ENCODE results near the gene RLF.

DNA sequence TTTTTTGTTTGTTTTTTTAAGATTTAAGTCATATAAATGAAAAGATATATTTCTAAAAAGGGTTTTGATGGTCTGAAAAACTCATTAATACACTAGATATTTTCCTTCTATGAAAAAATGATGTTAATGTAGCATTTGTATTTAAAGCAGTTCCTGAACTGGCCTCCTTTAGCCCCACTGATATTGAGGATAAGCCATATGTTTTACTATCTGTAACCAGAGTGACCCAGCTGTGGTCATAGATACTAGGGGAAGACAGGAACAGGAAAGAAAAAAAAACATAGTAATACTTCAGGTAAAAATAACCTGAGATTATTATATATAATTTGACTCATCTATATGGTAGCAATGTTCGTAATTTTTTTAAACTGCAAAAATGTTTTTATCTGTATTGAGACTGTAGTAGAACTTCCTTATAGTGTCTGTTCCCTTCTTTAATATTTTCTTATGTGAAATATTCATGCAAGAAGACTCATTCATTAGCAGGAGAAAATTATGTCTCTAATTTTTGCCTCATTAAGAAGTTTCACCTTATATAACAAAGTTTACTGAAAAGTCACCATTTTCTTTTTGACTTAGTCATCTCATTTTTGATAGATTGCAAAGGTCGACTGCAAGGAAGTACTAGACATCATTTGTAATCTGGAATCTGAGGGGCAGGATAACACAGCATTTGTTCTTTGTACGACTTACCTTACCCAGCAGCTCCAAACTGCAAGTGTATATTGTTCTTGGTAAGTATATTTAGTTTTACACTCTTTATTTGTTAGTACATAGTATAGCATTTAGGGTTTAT is 61.0 kb downstream of the RLF start:
- TF ChIP-seq, protein P1, sequence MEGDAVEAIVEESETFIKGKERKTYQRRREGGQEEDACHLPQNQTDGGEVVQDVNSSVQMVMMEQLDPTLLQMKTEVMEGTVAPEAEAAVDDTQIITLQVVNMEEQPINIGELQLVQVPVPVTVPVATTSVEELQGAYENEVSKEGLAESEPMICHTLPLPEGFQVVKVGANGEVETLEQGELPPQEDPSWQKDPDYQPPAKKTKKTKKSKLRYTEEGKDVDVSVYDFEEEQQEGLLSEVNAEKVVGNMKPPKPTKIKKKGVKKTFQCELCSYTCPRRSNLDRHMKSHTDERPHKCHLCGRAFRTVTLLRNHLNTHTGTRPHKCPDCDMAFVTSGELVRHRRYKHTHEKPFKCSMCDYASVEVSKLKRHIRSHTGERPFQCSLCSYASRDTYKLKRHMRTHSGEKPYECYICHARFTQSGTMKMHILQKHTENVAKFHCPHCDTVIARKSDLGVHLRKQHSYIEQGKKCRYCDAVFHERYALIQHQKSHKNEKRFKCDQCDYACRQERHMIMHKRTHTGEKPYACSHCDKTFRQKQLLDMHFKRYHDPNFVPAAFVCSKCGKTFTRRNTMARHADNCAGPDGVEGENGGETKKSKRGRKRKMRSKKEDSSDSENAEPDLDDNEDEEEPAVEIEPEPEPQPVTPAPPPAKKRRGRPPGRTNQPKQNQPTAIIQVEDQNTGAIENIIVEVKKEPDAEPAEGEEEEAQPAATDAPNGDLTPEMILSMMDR (IDR thresholded peaks at IDR 0.05; ENCODE audit: control extremely low read depth in 1 of 3, insufficient read depth in 1 of 3, low read depth in 1 of 3, low read length in 3 of 3): no peak
- TF ChIP-seq EZH2 (IDR thresholded peaks at IDR 0.05; ENCODE audit: low read depth, low read length, severe bottlenecking): no peak
- no peak for TF ChIP-seq CEBPB (IDR thresholded peaks at IDR 0.05; ENCODE audit: low read depth, low read length)
- no peak for TF ChIP-seq BRCA1 (IDR thresholded peaks at IDR 0.05; ENCODE audit: low read depth, low read length)
- TF ChIP-seq, protein P2, sequence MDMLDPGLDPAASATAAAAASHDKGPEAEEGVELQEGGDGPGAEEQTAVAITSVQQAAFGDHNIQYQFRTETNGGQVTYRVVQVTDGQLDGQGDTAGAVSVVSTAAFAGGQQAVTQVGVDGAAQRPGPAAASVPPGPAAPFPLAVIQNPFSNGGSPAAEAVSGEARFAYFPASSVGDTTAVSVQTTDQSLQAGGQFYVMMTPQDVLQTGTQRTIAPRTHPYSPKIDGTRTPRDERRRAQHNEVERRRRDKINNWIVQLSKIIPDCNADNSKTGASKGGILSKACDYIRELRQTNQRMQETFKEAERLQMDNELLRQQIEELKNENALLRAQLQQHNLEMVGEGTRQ (IDR thresholded peaks at IDR 0.05; ENCODE audit: low read length): no peak
- TF ChIP-seq JUND (IDR thresholded peaks at IDR 0.05; ENCODE audit: low read length): no peak
